OCI-M1 (cell line): ENCODE results near the gene UQCRHL.
"Not testable (repeated sequence)": the region's sequence is repeated elsewhere in the genome, so short reads cannot be mapped to it uniquely, and the experiment has no call there.

Experiments
- DNase-seq: peaks from one replicate; lab custom pipeline; 2025; lab: John Stamatoyannopoulos, UW

UQCRHL gene

DNA sequence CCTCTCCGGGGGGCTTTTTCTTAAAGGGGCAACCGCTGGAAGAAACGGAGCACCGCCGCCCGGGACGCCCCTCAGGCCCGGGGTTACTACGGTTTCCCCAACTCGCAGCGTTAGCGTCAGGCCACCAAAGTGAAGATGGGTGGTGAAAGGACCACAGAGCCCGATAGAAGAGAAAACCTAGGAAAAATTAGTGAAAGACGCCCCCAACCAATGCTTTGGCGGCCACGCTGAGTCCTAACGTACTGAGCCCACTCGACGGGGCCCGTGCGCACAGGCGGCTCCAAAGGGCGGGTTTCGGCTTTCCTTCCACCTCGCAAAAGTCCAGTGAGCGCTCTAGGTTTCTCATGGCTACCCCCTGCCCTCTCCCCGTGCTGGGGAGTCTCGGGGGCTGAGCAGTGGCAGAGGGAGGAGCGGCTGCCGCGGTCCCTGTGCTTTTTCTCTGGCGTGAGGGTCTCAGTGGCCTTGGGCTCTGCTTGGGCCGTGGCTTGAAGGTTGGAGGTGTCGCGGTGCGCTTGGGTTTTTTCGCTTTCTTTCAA is 27.8 kb upstream of the UQCRHL start:
- DNase-seq, result no peak

DNA sequence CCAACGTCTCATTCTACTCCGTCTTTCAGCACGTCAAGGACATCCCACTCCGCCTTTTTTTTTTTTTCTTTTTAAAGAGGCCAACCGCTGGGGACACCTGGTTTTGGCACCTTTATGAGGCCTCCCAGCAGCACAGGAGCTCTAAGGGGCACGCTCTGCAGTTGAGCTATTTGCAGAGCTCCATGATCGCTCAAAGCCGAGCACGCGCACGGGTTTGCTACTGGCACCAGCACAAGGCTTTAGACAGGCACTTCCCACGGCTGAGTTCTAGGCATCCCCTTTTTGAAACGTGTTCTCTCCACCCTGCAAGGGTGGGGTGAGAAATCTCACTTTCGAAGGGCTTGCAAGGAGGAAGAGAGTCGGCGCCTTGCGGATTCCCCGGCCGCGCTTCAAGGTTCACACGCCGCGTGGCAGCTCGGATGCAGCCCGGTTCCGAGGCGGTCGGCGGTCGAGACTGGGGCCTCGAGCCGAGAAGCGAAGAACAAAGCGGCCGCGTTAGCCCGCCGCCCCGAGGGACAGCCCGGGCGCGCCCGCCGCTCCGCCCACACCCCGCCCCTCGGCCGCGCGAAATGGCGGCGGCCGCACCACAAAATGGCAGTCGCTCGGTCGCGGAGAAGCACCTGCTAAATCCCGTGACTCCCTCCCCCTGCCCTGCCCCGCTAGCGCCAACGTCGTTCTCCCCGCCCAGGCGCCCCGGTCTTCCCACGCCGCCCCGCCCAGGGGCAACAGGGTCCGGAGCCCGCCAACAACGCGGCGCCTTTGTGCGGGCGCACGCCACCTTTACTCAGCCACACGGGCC is 27.2 kb upstream of the UQCRHL start:
- peak; percentile 94 for DNase-seq

DNA sequence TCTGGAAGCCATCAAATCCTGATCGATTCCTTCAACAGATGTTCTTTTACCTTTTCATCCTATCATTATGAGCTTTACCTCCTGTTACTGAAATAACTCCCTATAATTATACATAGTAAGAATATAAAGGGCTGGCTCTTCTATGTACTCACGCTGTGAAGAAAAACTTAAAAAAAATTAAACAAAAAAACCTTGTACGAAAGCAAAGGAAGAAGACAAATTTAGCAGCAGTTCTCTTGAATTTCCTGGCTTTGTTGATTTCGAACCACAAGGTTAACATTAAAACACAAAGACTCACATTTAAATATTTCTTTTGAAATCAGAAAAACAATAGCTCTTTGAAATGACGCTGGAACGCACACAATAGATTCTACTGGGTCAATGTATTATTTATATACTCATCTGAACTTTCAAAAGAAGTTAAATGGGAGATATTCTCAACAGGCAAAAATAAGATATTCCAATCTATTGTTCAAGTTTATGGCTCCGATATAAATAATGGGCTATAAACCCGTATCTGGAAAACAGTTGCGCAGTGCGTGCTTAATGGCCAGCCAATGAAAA is 26.5 kb upstream of the UQCRHL start:
- DNase-seq, result peak; percentile 62

DNA sequence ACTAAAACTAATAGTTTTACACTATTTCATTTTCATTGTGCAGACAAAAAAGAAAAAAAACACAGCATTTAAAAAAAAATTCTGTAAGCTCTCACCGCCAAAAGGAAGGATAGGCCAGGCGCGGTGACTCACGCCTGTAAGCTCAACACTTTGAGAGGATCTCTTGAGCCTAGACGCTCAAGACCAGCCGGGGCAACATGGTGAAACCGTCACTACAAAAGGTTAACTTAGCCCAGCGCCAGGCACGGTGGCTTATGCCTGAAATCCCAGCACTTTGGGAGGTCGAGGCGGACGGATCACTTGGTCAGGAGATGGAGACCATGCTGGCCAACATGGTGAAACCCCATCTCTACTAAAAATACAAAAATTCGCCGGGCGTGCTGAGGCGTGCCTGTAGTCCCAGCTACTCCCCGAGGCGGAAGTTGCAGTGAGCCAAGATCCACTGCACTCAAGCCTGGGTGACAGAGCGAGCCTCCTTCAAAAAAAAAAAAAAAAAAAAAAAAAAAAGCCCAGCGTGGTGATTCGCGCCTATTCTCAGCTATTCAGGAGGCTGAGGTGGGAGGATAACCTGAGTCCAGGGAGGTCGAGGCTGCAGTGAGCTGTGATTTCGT is 25.7 kb upstream of the UQCRHL start:
- peak; percentile 68 for DNase-seq

DNA sequence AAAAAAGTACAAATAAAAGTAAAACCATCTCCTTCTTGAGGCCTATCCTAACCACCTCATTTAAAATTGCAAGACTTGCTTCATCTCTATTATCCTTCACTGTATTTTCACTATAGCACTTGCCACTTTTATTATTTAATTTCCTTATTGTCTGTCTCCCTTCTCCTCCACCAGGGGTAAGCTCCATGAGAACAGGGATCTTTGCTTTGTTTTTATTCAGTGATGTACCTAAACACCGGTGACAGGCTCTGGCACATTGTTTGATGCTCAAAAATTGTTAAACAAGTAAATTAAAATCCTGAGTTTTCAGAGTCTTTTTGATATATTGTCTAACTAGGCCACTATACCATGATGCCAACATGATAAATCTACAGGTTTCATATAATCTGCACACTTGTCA is 22.8 kb upstream of the UQCRHL start:
- DNase-seq, result peak; percentile 34

DNA sequence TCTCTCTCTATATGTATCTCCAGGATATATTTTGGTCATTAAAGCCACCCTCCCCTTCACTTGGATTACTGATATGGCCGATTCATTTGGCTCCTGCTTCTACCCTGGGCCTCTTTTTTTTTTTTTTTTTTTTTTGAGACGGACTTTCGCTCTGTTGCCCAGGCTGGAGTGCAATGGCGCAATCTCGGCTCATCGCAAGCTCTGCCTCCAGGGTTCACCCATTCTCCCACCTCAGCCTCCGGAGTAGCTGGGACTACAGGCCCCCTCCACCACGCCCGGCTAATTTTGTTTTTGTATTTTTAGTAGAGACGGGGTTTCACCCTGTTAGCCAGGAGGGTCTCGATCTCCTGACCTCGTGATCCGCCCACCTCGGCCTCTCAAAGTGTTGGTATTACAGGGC is 21.5 kb upstream of the UQCRHL start:
- DNase-seq, result not testable (repeated sequence)

DNA sequence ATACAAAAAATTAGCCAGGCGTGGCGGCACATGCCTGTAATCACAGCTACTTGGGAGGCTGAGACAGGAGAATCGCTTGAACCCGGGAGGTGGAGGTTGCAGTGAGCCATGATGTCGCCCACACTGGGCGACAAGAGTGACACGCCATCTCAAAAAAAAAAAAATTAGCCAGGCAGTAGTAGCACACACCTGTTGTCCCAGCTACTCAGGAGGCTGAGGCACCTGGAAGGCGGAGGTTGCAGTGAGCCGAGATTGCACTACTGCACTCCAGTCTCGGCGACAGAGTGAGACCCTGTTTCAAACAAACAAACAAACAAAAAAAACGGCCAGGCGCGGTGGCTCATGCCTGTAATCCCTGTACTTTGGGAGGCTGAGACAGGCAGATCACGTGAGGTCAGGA is 20.1 kb upstream of the UQCRHL start:
- not testable (repeated sequence) for DNase-seq

DNA sequence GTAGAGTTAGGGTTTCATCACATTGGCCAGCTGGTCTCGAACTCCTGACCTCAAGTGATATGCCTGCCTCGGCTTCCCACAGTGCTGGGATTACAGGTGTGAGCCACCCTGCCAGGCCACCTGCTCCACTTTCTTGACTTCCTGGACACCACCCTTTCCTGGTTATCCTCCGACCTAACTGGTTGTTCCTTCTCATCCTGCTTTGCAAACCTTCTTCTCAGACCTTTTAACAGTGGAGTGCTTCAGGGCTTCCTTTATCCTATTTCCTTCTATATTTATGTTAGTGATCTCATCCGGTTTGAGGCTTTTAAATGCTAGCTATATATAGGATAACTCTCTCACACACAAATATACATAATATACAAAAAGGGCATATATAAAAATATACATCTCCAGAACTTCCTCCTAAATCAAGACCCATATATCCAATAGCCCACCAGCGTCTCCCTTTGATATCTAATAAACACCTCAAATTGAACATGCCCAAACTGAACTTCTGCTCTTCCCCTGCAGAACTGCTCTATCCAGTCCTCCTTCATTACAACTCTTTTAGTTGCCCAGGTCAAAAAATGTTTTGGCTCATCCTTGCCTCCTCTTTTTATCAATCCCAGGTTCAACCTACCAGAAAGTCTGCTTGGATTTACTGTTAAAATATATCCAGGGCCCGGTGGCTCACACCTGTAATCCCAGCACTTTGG is 19.5 kb upstream of the UQCRHL start:
- DNase-seq, result no peak

DNA sequence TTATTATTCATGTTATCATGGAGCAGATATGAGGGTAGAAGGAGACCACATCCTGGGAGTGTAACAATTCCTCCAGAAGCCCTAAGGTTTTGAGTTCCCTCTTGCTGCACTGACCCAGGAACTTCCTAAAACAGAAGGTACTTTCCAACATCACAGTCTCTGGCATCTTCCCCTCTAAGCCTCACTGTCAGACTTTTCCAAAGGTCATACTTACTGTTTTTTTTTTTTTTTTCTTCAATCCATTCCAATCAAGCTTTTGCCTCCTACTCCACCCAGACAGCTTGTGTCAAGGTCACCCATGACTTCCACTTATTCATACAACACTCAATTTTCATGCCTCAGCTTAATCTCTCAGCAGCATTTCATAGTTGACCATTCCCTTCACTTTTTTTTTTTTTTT is 18.4 kb upstream of the UQCRHL start:
- DNase-seq, result no peak

DNA sequence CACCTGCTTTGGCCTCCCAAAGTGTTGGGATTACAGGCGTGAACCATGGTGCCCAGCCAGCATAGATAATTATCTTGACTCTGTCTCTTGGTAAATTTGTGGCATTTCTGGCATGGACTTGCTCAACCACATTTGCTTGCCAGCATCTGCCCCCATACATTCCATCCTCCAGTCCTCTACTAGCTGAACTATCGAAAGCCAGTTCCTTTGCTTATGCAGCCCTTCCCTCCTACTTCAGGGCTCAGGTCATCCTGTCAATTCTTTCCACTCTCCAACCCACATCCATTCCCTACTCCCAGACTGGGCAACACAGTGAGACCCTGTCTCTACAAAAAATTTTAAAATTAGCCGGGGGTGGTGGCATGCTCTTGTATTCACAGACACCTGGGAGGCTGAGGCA is 13.0 kb upstream of the UQCRHL start:
- DNase-seq, result no peak

DNA sequence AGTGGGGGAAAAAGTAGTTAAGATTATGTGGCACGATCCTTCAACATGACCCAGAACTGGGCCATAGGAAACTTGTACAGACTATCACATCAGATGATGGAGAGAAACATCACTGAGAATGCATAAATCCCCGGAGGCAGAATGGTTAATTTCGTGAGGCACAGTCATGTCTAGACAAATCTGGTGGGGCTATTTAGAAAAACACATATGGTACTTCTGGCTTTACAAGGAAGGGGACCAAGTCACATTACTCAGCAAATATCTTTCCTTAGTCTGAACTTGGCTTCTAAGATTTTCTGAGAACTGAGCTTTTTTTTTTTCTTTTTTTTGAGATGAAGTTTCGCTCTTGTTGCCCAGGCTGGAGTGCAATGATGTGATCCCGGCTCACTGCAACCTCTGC is 9.2 kb upstream of the UQCRHL start:
- DNase-seq, result peak; percentile 23

DNA sequence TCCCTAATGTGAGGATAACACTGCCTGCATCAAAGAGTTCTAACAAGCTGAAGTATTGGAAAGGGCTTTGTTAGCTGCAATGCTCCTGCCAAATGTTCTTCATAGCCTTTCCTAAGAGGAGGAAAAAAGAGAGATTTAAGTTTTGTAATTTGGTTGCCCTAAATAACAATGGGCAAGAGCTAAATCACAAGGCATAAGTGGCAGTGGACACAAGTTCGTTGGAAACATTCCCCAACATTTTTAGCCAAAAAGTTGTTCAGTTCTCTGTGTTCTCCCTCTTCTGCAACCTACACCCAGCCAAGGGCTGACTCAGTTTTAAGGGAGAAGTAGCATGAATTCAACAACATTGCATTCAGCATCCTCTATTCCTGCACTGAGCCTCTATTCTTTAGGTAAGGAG is 2.6 kb upstream of the UQCRHL start:
- no peak for DNase-seq

DNA sequence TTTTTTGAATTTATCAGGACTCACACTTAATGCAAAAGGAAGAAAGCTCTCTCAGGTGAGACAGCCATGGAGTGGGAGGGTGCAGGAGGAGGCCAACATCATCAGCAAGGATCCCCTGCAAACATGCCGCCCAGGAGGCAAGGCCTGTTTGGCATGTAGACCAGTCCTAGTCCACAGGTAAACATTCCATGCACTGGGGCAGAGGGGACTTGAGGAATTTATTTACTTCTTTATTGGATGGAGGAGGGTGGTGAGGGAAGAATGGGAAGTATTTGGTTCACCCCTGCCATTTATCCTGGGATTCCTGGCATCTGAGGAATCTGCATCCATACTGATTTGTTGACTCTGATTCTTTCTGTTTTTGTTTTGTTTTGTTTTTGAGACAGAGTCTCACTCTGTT is 1.5 kb upstream of the UQCRHL start:
- DNase-seq, result no peak

DNA sequence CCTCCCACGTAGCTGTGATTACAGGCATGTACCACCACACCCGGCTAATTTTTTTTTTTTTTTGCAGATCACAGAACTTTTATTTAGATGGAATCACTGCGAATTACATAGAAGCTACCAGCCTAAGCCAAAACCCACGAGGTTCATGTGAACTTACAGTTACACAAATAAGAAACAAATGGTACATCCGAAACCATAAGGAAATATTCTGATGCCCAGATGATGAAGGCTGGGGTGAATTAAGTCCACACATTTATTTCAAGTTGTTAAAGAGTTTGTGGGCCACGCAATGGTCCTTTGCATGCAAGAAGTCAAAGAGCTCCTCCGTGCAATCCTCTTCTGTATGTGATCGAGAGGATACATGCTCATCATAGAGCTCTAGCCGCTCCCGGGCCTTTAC is 328 bp downstream of the UQCRHL start:
- no peak for DNase-seq

DNA sequence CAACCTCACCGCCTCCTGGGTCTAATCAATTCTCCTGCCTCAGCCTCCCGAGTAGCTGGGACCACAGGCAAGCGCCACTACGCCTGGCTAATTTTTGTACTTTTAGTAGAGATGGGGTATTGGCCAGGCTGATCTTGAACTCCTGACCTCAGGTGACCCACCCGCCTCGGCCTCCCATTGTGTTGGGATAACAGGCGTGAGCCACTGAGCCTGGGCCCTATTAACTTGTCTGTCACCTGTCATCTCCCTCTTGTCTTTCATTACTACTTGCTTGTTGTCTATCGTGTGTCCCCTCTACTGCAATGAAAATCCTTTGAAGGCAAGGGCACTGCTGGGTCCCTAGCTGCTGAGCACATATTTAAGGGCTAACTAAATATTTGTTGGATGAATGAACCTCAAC is 3.4 kb downstream of the UQCRHL start:
- no peak for DNase-seq

DNA sequence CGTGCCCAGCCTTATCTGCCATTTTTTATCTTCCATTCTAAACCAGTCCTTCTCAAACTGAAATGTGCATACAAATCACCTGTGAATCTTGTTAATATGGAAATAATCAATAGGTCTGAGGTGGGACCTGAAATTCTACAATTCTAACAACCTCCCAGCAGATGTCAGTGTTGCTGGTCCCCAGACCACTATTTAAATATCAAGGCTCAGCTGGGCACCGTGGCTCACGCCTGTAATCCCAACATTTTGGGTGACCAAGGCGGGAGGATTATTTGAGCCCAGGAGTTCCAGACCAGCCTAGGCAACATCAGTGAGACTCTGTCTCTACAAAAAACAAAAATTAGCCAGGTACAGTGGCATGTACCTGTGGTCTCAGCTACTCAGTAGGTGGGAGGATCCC is 4.1 kb downstream of the UQCRHL start:
- DNase-seq, result peak; percentile 62

DNA sequence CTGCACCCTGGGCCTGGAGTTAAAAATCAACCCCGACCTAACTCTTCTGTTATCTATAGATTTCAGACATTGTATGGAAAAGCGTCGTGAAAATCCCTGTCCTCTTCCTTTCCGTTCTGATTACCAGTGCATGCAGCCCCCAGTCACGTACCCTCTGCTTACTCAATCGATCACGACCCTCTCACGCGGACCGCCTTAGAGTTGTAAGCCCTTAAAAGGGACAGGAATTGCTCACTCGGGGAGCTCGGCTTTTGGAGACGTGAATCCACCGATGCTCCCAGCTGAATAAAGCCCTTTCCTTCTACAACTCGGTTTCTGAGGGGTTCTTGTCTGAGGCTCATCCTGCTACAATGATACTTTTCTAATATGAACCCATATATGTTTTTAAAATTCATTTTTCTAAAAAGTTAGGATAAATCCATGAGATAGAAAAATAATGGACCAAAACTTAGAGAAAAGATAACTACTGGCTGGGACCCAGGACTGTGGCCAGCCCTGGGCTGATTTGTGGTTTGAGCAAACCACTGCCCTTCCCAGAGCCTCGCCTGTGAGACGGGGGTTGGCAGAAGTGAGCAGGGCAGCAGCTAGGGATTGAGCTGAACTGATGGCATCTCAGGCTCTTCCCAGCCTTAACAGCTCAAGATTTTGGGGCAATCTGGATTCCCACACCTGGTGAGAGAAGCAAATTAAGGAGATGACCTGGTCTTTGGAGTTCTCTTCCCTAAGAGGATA is 5.0 kb downstream of the UQCRHL start:
- peak; percentile 71 for DNase-seq

DNA sequence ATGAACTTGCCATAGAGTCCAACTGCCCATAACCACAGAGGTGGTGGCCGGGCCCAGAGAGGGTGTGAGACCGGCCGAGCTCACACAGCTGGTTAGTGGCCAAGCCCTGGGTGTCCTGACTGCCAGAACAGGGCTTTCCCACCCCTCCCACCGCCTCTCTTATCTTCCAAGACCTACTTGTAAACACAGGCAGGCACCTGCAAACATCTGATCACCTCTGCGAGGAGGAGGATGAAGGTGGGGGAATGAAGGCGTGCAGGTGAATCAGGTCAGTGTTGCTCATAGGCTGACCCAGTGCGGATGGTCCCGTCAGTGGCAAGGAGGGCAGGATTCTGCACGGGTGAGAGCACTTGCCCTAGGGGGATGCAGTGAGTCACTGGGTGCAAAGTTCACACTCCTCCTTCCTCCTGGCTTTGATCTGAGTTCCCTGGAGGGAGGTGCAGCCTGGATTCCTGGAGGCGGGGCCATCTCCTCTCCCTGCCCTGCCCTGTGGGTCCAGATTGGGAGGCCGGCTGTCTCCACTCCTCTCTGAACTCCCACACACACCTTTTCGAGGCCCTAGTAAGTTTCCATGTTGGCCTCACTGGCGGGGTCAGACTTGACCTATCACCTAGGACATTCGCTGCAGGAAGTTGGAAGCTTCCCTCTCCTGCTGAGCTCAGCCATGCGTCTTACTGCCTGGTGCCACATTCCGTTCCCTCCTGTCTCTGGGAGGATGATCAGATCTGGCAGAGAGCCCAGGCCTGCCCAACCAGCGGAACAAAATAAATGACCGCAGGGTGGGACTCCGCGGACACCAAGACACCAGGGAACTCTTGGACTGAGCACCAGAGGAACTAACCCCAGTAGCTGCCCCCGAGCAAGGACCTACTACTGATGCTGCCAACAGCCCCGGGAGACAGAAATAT is 7.3 kb downstream of the UQCRHL start:
- DNase-seq, result peak; percentile 77

DNA sequence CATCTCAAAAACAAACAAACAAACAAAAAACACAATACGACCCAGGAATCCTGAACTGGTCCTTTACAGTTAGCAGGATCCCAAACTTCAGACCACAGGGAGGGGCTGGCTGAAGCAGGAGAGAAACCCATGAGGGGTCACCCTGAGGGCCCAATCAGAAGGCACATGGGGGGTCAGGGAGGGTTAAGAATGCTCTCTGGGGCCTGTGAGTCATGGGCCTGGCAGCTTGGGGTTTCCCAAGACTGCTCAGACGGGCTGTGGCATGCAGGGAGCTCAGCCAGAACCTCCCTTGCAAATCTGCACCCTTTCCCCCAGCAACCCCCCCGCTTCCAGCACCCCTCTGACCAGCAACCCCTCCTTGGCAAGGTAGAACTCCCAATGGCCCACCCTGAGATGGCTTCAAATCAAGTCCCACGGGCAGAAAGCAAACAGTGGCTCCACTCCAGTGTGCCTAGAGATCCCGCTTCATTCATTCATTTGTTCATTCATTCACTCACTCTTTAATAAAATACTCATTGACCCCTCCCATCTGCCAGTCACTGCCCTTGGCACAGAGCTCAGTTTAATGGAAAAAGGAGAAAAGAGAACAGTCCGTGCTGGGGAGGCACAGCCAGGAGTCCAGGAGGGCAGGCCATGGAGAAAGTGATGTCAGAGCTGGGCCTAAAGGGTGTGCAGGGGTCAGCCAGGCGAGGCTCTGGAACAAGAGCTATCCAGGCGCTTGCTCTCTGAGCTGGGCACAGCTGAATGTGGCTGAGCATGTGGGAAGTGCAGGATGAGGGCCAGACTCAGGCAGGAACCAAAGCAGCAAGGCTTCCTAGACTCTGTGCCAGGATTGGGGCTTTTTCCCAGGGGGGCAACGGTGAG is 8.2 kb downstream of the UQCRHL start:
- DNase-seq, result no peak
